ENCODE results near the gene LTBP1. TPM values are rescaled to one million over a fixed set of nuclear protein-coding genes. Genes with fewer than 3 reads are reported as not detected.

Gene LTBP1
- total and polyA plus RNA-seq, 12 donors, result 6.2 to 47.2 (median 15.5) TPM

DNA sequence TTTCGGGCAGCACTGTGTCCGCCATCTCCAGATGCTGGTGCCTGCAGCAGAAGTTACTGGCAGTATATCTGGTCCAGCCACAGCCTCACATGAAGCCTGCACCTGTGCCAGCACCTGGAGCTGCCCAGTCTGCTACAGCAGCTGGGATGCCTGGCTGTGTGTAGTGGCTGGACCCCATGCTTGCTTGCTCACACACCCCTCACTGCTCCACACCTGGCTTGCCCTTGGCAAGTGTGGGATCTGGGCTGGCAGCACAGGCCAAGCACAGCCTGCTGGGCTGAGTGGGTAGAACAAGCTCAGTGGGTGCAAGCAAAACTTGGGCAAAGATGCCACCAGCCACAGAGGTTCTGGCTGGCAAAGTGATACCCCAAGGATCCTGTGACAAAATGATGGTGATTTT, 320.3 kb downstream of the LTBP1 start:
- H3K27ac ChIP-seq, result no peak overlapping the region
- H3K4me1 ChIP-seq (replicated peaks in 1 of 2), result no peaks in the 10 kb centered on the region
- H3K36me3 ChIP-seq (replicated peaks in 1 of 2), result no peaks in the 10 kb centered on the region
- no peak overlapping the region for H3K4me3 ChIP-seq
- no peaks in the 10 kb centered on the region for H3K27me3 ChIP-seq
- WGBS, 4 donors, result 94 to 100% (median 98%) methylated on average over 2 of the region's 2 CpGs
- intact Hi-C loops (cut with DNase I), result loop anchor here in 1 of 2 donors (10.0 kb wide), 1 partner anchor 232 kb away; no protein-coding TSS in a partner anchor
- no peak for DNase-seq
- no peaks in the 10 kb centered on the region for H3K9me3 ChIP-seq (replicated peaks in 1 of 3)
- TF ChIP-seq, protein P1, sequence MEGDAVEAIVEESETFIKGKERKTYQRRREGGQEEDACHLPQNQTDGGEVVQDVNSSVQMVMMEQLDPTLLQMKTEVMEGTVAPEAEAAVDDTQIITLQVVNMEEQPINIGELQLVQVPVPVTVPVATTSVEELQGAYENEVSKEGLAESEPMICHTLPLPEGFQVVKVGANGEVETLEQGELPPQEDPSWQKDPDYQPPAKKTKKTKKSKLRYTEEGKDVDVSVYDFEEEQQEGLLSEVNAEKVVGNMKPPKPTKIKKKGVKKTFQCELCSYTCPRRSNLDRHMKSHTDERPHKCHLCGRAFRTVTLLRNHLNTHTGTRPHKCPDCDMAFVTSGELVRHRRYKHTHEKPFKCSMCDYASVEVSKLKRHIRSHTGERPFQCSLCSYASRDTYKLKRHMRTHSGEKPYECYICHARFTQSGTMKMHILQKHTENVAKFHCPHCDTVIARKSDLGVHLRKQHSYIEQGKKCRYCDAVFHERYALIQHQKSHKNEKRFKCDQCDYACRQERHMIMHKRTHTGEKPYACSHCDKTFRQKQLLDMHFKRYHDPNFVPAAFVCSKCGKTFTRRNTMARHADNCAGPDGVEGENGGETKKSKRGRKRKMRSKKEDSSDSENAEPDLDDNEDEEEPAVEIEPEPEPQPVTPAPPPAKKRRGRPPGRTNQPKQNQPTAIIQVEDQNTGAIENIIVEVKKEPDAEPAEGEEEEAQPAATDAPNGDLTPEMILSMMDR (IDR thresholded peaks at IDR 0.05), result no peak
- TF ChIP-seq POLR2A (IDR thresholded peaks at IDR 0.05), result no peak

DNA sequence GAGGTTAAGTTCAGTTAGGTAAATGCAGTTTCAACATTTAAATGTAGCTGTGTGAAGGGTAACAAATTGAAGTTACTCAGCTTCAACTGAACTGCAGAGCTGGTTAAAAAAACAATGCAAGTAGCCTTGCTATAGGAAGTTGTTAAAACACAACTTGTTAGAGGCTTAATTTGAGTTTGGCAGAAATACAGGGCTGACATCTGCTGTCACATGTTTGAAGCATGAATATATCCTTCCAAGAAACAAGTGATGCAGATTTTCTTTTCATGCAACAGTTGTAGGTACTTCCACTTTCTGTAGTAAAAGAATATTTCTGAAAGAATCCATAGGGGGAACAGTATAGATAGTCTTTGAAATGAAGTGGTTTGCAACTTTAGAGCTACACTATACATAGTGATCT, 321.0 kb downstream of the LTBP1 start:
- no peaks in the 10 kb centered on the region for H3K36me3 ChIP-seq (replicated peaks in 1 of 2)
- no peaks in the 10 kb centered on the region for H3K4me1 ChIP-seq (replicated peaks in 1 of 2)
- no peak overlapping the region for H3K4me3 ChIP-seq
- no peak for DNase-seq
- H3K27me3 ChIP-seq, result no peaks in the 10 kb centered on the region
- no peak overlapping the region for H3K27ac ChIP-seq
- intact Hi-C loops (cut with DNase I), result loop anchor here in 1 of 2 donors (10.0 kb wide), 1 partner anchor 233 kb away; no protein-coding TSS in a partner anchor
- TF ChIP-seq, protein P1 (IDR thresholded peaks at IDR 0.05), result no peak
- TF ChIP-seq POLR2A (IDR thresholded peaks at IDR 0.05), result no peak
- H3K9me3 ChIP-seq (replicated peaks in 1 of 3), result no peaks in the 10 kb centered on the region

DNA sequence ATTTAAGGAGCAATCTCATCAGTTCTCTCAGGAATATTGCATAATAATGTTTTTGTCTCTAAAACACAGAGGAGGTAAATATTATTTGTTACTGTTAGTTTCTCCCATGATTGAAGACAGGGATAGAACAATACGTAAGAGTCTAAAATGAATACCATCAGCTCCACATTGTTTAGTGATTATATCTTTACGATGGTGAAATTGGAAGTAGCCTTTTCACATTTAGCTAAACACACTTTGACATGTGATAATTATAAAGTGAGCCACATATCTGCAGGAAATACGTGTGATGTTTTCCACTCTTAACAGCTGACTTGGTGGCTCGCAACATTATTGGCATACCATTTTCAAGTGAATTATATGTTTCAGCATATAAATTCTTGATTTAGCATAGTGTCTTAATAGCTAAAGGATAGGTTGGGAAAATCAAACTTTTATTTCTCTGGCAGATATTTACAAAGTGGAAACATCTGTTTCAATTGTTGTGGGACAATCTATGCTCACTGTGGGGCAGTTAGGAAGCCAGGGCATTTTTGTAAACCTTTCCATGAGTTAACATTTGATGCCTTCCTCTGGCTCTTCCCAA, 321.6 kb downstream of the LTBP1 start:
- H3K9me3 ChIP-seq (replicated peaks in 1 of 3), result no peaks in the 10 kb centered on the region
- H3K27me3 ChIP-seq, result no peaks in the 10 kb centered on the region
- intact Hi-C loops (cut with DNase I), result loop anchor here in 1 of 2 donors (10.0 kb wide), 1 partner anchor 234 kb away; no protein-coding TSS in a partner anchor
- H3K27ac ChIP-seq, result no peak overlapping the region
- WGBS, 4 donors, result 86 to 95% (median 89%) methylated on average over 4 of the region's 4 CpGs
- no peak overlapping the region for H3K4me3 ChIP-seq
- H3K36me3 ChIP-seq (replicated peaks in 1 of 2), result no peaks in the 10 kb centered on the region
- DNase-seq, result no peak
- TF ChIP-seq, protein P1 (IDR thresholded peaks at IDR 0.05), result no peak
- no peak for TF ChIP-seq POLR2A (IDR thresholded peaks at IDR 0.05)
- H3K4me1 ChIP-seq (replicated peaks in 1 of 2), result no peaks in the 10 kb centered on the region

DNA sequence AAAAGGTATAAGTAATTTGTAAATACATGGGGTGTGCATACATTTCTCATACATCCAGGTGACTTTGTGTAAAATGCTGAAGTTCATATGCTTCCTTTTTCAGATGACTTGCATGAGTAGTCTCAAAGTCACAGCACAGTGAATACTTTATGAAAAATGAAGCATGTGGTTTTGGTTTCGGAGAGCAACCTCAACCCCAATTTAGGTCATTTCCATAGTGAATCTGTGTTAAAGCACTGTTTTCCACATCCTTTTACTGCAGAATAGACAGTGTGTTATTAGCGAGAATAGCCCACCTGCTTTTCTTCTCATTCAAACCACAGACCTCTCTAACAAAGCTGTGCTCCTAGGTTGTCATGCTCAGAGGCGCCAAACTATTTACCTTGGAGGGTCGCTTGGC, 325.2 kb downstream of the LTBP1 start:
- H3K4me1 ChIP-seq (replicated peaks in 1 of 2), result no peaks in the 10 kb centered on the region
- no peak overlapping the region for H3K27ac ChIP-seq
- WGBS, 4 donors, result 87 to 93% (median 90%) methylated on average over 4 of the region's 4 CpGs
- DNase-seq, result no peak
- no peaks in the 10 kb centered on the region for H3K9me3 ChIP-seq (replicated peaks in 1 of 3)
- H3K27me3 ChIP-seq, result no peaks in the 10 kb centered on the region
- no peak for TF ChIP-seq POLR2A (IDR thresholded peaks at IDR 0.05)
- TF ChIP-seq, protein P1 (IDR thresholded peaks at IDR 0.05), result no peak
- no peaks in the 10 kb centered on the region for H3K36me3 ChIP-seq (replicated peaks in 1 of 2)
- intact Hi-C loops (cut with DNase I), result loop anchor here in 1 of 2 donors (5.0 kb wide), 1 partner anchor 500 kb away; no protein-coding TSS in a partner anchor
- no peak overlapping the region for H3K4me3 ChIP-seq

Measured in adrenal gland (tissue), 12 donors.